ENCODE measurements around the gene FAAH2.
"Not testable (repeated sequence)": the region's sequence is repeated elsewhere in the genome, so short reads cannot be mapped to it uniquely, and the experiment has no call there.

FAAH2 gene

GRCh38 chrX:57353472-57354132 lies 67.1 kb downstream of the FAAH2 start:
- DNase-seq, result no peak
- TF ChIP-seq GATA1 (IDR thresholded peaks at IDR 0.05; ENCODE audit: low read depth, low read length), result no peak
- TF ChIP-seq POLR2A (IDR thresholded peaks at IDR 0.05; ENCODE audit: low read length), result no peak

- DNase-seq, result no peak
- TF ChIP-seq POLR2A (IDR thresholded peaks at IDR 0.05; ENCODE audit: low read length), result no peak
- no peak for TF ChIP-seq GATA1 (IDR thresholded peaks at IDR 0.05; ENCODE audit: low read depth, low read length)
These were observed 77.6 kb downstream of the FAAH2 start for GRCh38 chrX:57364145-57364544.

GRCh38 chrX:57366430-57366829 lies 79.9 kb downstream of the FAAH2 start:
- DNase-seq, result no peak
- TF ChIP-seq GATA1 (IDR thresholded peaks at IDR 0.05; ENCODE audit: low read depth, low read length), result no peak
- TF ChIP-seq POLR2A (IDR thresholded peaks at IDR 0.05; ENCODE audit: low read length), result no peak

- DNase-seq, result no peak
- no peak for TF ChIP-seq GATA1 (IDR thresholded peaks at IDR 0.05; ENCODE audit: low read depth, low read length)
- no peak for TF ChIP-seq POLR2A (IDR thresholded peaks at IDR 0.05; ENCODE audit: low read length)
These were observed 81.1 kb downstream of the FAAH2 start for GRCh38 chrX:57367649-57368048.

GRCh38 chrX:57368158-57368557 lies 81.7 kb downstream of the FAAH2 start:
- no peak for DNase-seq
- TF ChIP-seq POLR2A (IDR thresholded peaks at IDR 0.05; ENCODE audit: low read length), result no peak

GRCh38 chrX:57379296-57379695 lies 92.8 kb downstream of the FAAH2 start:
- TF ChIP-seq POLR2A (IDR thresholded peaks at IDR 0.05; ENCODE audit: low read length) (no peak), GATA1 (IDR thresholded peaks at IDR 0.05; ENCODE audit: low read depth, low read length) (no peak)
- no peak for DNase-seq

- no peak for DNase-seq
- TF ChIP-seq POLR2A (IDR thresholded peaks at IDR 0.05; ENCODE audit: low read length) (no peak), GATA1 (IDR thresholded peaks at IDR 0.05; ENCODE audit: low read depth, low read length) (no peak)
These were observed 93.7 kb downstream of the FAAH2 start for GRCh38 chrX:57380026-57380796.

GRCh38 chrX:57394162-57394561 lies 107.7 kb downstream of the FAAH2 start:
- DNase-seq, result not testable (repeated sequence)

- DNase-seq, result not testable (repeated sequence)
These were observed 116.7 kb downstream of the FAAH2 start for GRCh38 chrX:57403191-57403590.

- DNase-seq, result peak in 1 of 2 experiments; percentile 2
- TF ChIP-seq POLR2A (IDR thresholded peaks at IDR 0.05; ENCODE audit: low read length) (no peak), GATA1 (IDR thresholded peaks at IDR 0.05; ENCODE audit: low read depth, low read length) (no peak)
These were observed 119.6 kb downstream of the FAAH2 start for GRCh38 chrX:57406149-57406548.

- TF ChIP-seq GATA1 (IDR thresholded peaks at IDR 0.05; ENCODE audit: low read depth, low read length) (no peak), POLR2A (IDR thresholded peaks at IDR 0.05; ENCODE audit: low read length) (no peak)
- no peak for DNase-seq
These were observed 131.3 kb downstream of the FAAH2 start for GRCh38 chrX:57417827-57418226.

- DNase-seq, result no peak
- TF ChIP-seq POLR2A (IDR thresholded peaks at IDR 0.05; ENCODE audit: low read length), result no peak
- no peak for TF ChIP-seq GATA1 (IDR thresholded peaks at IDR 0.05; ENCODE audit: low read depth, low read length)
These were observed 135.8 kb downstream of the FAAH2 start for GRCh38 chrX:57422289-57422688.

- no peak for DNase-seq
- TF ChIP-seq POLR2A (IDR thresholded peaks at IDR 0.05; ENCODE audit: low read length) (no peak), GATA1 (IDR thresholded peaks at IDR 0.05; ENCODE audit: low read depth, low read length) (no peak)
These were observed 136.3 kb downstream of the FAAH2 start for GRCh38 chrX:57422790-57423189.

- no peak for TF ChIP-seq GATA1 (IDR thresholded peaks at IDR 0.05; ENCODE audit: low read depth, low read length)
- no peak for TF ChIP-seq POLR2A (IDR thresholded peaks at IDR 0.05; ENCODE audit: low read length)
- DNase-seq, result no peak
These were observed 158.6 kb downstream of the FAAH2 start for GRCh38 chrX:57445076-57445475.

- TF ChIP-seq POLR2A (IDR thresholded peaks at IDR 0.05; ENCODE audit: low read length) (no peak), GATA1 (IDR thresholded peaks at IDR 0.05; ENCODE audit: low read depth, low read length) (no peak)
- no peak for DNase-seq
These were observed 159.3 kb downstream of the FAAH2 start for GRCh38 chrX:57445832-57446231.

Data from erythroblast (primary cell).